22Rv1 (cell line): ENCODE data around the gene PGM5.

ENCODE experiments used
- ZFX ChIP-seq: fragments of 450-650 bp; IDR thresholded peaks from 2 replicates; pipeline ENCODE4 v1.6.1; 2017; ENCODE audit warnings: antibody characterized with exemption, borderline replicate concordance
- TF ChIP-seq, protein P1 (sequence below): fragments of 450-650 bp; IDR thresholded peaks from 2 replicates; pipeline ENCODE4 v1.5.1; 2017; ENCODE audit warnings: mild to moderate bottlenecking

DNA sequence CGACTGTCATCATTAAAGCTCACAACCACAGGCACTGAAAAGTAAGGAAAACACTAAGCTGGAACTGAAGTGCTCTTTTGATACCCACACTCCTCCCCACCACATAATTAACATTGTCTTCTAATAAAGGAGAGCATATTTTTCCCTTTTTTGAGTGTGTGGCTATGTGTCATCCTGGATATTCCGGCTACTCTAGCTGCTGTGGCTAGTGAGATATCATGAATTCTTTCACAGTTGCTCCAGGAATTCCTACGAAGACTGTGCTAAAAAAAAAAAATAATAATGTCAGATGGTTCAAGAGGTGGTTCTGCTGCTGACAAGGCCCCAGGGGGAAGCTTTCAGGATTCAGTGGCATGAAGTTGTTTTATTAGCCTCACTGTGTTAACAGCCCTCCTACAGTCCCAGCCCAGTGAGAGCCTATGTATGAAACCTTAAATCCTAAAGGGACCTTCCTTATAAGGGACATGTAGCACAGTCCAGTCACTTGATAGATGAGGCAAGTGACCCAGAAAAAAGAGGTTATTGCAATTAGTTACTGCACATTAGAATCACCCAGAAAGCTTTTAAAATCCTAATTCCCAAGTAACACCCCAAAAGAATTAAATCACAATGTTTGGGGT is 137.7 kb downstream of the PGM5 start:
- TF ChIP-seq ZFX, result no peak
- TF ChIP-seq, protein P1, sequence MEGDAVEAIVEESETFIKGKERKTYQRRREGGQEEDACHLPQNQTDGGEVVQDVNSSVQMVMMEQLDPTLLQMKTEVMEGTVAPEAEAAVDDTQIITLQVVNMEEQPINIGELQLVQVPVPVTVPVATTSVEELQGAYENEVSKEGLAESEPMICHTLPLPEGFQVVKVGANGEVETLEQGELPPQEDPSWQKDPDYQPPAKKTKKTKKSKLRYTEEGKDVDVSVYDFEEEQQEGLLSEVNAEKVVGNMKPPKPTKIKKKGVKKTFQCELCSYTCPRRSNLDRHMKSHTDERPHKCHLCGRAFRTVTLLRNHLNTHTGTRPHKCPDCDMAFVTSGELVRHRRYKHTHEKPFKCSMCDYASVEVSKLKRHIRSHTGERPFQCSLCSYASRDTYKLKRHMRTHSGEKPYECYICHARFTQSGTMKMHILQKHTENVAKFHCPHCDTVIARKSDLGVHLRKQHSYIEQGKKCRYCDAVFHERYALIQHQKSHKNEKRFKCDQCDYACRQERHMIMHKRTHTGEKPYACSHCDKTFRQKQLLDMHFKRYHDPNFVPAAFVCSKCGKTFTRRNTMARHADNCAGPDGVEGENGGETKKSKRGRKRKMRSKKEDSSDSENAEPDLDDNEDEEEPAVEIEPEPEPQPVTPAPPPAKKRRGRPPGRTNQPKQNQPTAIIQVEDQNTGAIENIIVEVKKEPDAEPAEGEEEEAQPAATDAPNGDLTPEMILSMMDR, result no peak
